ENCODE measurements around the gene BARHL1. TPM values are rescaled to one million over a fixed set of nuclear protein-coding genes. Genes with fewer than 3 reads are reported as not detected.

BARHL1 gene
- total and polyA plus RNA-seq, 2 of the 13 experiments (the other 11 are each of a cell fraction or from before 2014, with no cell fraction given): not detected

GRCh38 chr9:132548751-132549640 lies 33.4 kb upstream of the BARHL1 start (continued):
- TF ChIP-seq ZNF296 (CRISPR knock-in tag; conservative IDR thresholded peaks at IDR 0.05) (no peak), ZNF773 (CRISPR knock-in tag; IDR thresholded peaks at IDR 0.05; ENCODE audit: borderline replicate concordance) (no peak), PRDM10 (CRISPR knock-in tag; IDR thresholded peaks at IDR 0.05; ENCODE audit: low read depth) (no peak), HHEX (CRISPR knock-in tag; IDR thresholded peaks at IDR 0.05) (0 out of 2 replicates have a peak, but pooled peaks have one; percentile 18), ZBTB25 (CRISPR knock-in tag; IDR thresholded peaks at IDR 0.05) (no peak), ZUFSP (CRISPR knock-in tag; IDR thresholded peaks at IDR 0.05; ENCODE audit: borderline replicate concordance) (no peak)

All from HepG2 (cell line).